C4-2B (cell line): ENCODE results near the gene RYR3.
A peak's percentile ranks its signal among the peaks of the same experiment; 100 is the strongest.
"Not testable (repeated sequence)": the region's sequence is repeated elsewhere in the genome, so short reads cannot be mapped to it uniquely, and the experiment has no call there.

Experiments
- H3K27ac ChIP-seq: fragments of 450-650 bp; 2 replicates; pipeline ENCODE4 v1.5.1; 2017
- ZFX ChIP-seq: fragments of 450-650 bp; IDR thresholded peaks from 2 replicates; pipeline ENCODE4 v1.6.1; 2017
- TF ChIP-seq, protein P1 (sequence below): fragments of 450-650 bp; conservative IDR thresholded peaks from 2 replicates; pipeline ENCODE4 v1.5.1; 2017; ENCODE audit warnings: mild to moderate bottlenecking

The RYR3 gene

DNA sequence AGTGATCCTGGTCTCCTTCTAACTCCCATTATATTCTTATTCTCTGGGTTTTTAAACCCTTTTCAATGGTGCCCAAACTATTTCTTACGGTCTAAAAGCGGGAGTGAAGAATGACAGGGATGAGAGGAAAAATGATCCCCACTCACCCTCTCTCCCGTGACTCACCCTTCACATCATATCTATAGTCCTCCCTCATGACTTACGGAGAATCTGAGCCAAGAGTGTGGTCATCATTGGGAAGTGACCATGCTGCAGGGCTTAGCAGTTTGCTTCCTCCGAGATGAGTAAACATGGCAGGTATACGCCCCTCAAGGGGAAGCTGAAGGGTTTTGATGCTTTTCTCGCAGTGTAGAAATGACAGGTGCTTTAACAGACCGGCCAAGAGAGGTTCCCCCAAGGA lies 274.0 kb downstream of the RYR3 start:
- H3K27ac ChIP-seq, result no peak overlapping the region
- TF ChIP-seq, protein P1, sequence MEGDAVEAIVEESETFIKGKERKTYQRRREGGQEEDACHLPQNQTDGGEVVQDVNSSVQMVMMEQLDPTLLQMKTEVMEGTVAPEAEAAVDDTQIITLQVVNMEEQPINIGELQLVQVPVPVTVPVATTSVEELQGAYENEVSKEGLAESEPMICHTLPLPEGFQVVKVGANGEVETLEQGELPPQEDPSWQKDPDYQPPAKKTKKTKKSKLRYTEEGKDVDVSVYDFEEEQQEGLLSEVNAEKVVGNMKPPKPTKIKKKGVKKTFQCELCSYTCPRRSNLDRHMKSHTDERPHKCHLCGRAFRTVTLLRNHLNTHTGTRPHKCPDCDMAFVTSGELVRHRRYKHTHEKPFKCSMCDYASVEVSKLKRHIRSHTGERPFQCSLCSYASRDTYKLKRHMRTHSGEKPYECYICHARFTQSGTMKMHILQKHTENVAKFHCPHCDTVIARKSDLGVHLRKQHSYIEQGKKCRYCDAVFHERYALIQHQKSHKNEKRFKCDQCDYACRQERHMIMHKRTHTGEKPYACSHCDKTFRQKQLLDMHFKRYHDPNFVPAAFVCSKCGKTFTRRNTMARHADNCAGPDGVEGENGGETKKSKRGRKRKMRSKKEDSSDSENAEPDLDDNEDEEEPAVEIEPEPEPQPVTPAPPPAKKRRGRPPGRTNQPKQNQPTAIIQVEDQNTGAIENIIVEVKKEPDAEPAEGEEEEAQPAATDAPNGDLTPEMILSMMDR, result no peak
- TF ChIP-seq ZFX, result no peak

DNA sequence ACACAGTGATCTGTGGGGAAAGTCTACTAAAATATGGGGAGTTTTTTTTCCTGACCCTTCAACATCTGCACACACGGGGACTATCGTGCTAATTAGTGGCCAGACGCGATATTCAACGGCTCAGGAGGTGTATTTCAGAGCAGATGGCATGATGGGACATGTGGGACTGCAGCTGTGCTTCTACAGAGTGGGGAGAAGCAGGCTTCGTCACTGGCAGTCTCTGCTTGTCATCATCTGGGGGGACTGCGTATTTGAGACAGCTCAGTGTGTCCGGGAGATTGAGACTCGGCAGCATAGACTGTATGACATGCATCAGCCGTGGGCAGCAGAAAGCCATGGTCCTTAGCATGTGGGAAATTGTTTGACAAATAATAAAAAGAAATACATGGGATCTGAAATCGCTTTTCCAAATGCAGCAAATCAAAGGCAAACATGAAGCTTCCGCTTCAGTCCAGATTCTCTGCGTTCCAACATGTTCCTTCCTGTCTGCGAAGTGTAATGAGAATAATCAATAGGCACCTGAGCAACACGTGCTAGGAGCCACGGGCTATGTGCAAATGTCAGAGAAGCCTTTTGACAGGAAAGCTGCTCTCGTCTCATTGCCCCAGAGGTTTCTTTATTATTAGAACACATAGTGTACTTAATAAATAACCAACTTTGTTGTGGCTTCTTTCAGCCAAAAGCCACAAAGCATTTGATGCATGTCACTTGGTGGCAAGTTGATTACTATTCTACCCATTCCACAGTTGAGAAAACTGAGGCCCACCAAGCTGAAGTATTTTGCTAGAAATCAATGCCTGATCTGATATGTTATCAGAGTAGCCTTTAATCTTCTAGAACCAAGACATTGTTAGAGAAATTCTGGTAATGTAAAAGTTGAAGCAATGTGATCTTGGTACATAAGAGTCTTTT lies 276.3 kb downstream of the RYR3 start:
- H3K27ac ChIP-seq, result no peak overlapping the region
- TF ChIP-seq, protein P1, result no peak
- TF ChIP-seq ZFX, result no peak

DNA sequence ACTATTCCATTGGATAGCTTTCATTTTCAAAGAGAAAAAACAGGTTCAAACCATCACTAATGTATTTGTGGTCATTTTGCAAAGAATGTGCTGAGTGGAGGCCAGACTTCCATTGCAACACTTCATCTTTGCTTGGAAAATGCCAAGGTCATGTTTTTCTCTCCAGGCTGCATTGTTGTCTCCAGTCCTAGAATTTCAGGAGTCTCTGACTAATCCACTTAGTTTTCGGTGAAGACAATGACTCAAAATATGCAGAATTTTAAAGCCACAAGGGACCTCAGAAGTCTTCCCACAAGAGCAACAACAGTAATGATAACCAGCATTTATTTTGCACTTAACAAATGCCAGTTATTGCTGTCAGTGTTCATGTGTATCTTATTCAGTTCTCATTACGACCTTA lies 277.0 kb downstream of the RYR3 start:
- H3K27ac ChIP-seq, result no peak overlapping the region
- TF ChIP-seq ZFX, result no peak
- TF ChIP-seq, protein P1, result no peak

DNA sequence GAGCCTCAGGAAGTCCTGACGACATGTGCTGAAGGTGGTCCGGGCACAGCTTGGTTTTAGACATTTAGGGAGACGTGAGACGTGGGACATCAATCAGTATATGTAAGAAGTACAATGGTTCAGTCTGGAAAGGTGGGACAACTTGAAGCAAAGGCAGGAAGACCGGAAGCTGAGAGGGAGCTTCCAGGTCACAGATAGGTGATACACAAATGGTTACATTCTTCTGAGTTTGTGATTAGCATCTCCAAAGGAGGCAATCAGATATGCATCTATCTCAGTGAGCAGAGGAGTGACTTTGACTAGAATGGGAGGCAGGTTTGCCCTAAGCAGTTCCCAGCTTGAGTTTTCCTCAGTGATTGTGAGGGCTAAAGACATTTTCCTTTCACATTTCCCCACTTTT lies 282.1 kb downstream of the RYR3 start:
- no peak overlapping the region for H3K27ac ChIP-seq
- TF ChIP-seq, protein P1, result no peak
- TF ChIP-seq ZFX, result no peak

DNA sequence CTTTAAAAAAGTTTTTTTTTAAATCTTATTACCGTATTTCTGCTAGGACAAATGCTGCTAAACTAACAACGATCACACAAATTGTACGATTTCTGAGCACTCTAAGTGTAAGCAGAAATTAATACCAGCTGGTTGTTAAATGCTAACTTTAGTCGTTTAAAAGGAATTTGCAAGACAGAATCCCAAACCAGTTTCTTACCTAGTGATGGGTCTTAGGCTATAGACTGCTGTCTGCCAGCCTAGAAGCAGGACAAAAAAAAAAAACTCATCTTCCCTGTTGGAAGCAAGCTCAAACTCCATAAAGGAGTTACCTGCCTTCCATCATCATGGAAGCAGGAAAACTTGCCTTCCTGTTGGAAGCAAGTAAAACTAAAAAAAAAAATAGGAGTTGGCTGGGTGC lies 287.6 kb downstream of the RYR3 start:
- H3K27ac ChIP-seq, result not testable (repeated sequence)

DNA sequence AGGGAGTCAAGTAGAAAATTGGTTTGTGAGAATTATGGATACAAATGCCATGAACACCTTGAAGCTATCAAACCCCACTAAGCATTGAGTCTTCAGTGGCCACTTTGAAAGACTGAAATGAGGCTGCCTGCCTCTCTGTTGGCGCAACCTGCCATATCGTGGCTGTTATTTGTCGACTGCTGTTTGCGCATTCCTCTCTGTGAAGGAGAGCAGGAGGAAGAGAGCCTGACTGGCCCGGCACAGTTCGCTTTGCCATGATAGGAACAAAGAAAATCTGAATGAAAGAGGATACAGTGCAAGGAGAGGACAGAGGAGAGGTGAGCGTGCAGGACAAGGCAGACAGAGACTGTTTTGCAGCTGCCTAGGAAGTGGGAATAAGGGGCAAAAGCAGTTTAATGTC lies 289.4 kb downstream of the RYR3 start:
- no peak overlapping the region for H3K27ac ChIP-seq
- no peak for TF ChIP-seq ZFX
- TF ChIP-seq, protein P1, result no peak

DNA sequence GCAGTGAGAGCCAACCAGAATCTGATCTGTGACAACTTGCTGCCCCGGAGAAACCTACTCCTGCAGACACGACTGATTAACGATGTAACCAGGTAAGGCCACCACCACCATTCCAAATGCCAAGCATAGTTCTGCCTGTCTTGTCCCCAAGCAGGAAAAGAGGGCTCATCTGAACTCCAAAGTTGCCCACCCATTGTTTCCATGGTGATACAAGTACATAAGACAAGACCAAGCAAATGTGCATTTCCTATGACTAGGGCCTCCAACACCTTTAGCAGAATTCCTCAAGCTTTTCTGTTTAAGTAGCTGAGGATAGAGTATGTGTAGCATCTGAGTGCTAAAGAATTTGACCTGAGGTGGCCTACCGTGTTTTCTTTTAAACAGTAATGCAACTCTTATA lies 290.7 kb downstream of the RYR3 start:
- TF ChIP-seq, protein P1, result no peak
- TF ChIP-seq ZFX, result no peak
- no peak overlapping the region for H3K27ac ChIP-seq

DNA sequence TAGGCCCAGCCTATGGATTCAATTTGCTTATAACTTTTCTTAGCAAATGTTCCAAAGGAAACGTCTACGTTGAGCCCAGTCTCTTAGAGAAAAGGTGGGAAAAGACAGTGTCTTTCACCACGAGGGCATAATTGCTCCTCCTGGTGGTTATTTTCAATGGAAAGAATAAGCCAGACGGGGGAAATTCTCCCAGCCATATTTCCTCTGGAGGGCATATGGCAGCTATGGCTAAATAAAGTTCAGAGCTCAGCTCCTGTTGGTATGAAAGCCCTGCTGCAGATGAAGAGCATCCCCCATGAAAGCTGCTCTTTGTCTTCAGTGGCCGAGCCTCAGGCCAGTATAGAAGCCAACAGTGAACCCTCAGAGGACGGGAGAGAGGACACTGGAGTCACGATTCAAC lies 297.9 kb downstream of the RYR3 start:
- TF ChIP-seq, protein P1, result peak; percentile 53
- TF ChIP-seq ZFX, result no peak

More for the DNA sequence above, 297.9 kb downstream of the RYR3 start:
- no peak overlapping the region for H3K27ac ChIP-seq
